Smooth muscle cell (in vitro differentiated cells): ENCODE measurements around the gene CCNYL1. TPM values are rescaled to one million over a fixed set of nuclear protein-coding genes. Genes with fewer than 3 reads are reported as not detected.
"Not testable (repeated sequence)": the region's sequence is repeated elsewhere in the genome, so short reads cannot be mapped to it uniquely, and the experiment has no call there.

ENCODE experiments used
- DNase-seq: peaks from one replicate; lab custom pipeline; 2025; ENCODE audit not compliant: unreplicated experiment; lab: John Stamatoyannopoulos, UW
- H2AFZ ChIP-seq: fragments of 200-600 bp; sonication (generic); 2 replicates; pipeline ENCODE4 v1.6.0; 2016; ENCODE audit warnings: antibody characterized with exemption, low read depth, mild to moderate bottlenecking
- H3F3A ChIP-seq: fragments of 200-600 bp; sonication (generic); 2 replicates; pipeline ENCODE4 v1.6.0; 2017; ENCODE audit warnings: antibody characterized with exemption, low read depth
- H3K27ac ChIP-seq: fragments of 200-600 bp; sonication (generic); 2 replicates; pipeline ENCODE4 v1.5.1; 2016; ENCODE audit warnings: low read depth, mild to moderate bottlenecking
- H3K27me3 ChIP-seq: fragments of 200-600 bp; sonication (generic); 2 replicates; pipeline ENCODE4 v1.6.1; 2016; ENCODE audit warnings: low read depth, mild to moderate bottlenecking
- H3K36me3 ChIP-seq: fragments of 200-600 bp; sonication (generic); 2 replicates; pipeline ENCODE4 v1.5.1; 2016; ENCODE audit warnings: low read depth
- H3K4me1 ChIP-seq: fragments of 200-600 bp; sonication (generic); 2 replicates; pipeline ENCODE4 v1.5.1; 2016; ENCODE audit warnings: low read depth
- H3K4me2 ChIP-seq: fragments of 200-600 bp; sonication (generic); 2 replicates; pipeline ENCODE4 v1.6.0; 2016; ENCODE audit warnings: mild to moderate bottlenecking
- H3K4me3 ChIP-seq: fragments of 200-600 bp; sonication (generic); 2 replicates; pipeline ENCODE4 v1.5.1; 2016; ENCODE audit warnings: mild to moderate bottlenecking
- H3K79me2 ChIP-seq: fragments of 200-600 bp; sonication (generic); 2 replicates; pipeline ENCODE4 v1.6.0; 2016; ENCODE audit warnings: low read depth, mild to moderate bottlenecking
- H3K9ac ChIP-seq: fragments of 200-600 bp; sonication (generic); 2 replicates; pipeline ENCODE4 v1.6.0; 2016; ENCODE audit warnings: low read depth
- H3K9me3 ChIP-seq: fragments of 200-600 bp; sonication (generic); replicated peaks from 2 replicates; pipeline ENCODE4 v1.5.1; 2016; ENCODE audit warnings: low read depth
- H4K20me1 ChIP-seq: fragments of 200-600 bp; sonication (generic); 2 replicates; pipeline ENCODE4 v1.6.0; 2016; ENCODE audit warnings: low read depth
- WGBS: methylation state at CpG from one replicate; pipeline ENCODE4 v1.1.7; 2016; ENCODE audit warnings: low lambda C conversion rate; 5-methylcytosine and 5-hydroxymethylcytosine counted together
- polyA plus RNA-seq: library from polyadenylated mRNA; unstranded; fragments of >200 nt; fragmentation: Nextera tagmentation; extraction: Ambion mirVana; gene quantifications from 2 replicates; pipeline ENCODE4 v1.2.1, GENCODE V29; 2016
- total RNA-seq: library from RNA; depleted of rRNA; stranded (reverse); fragments of >200 nt; gene quantifications from 2 replicates; pipeline ENCODE4 v1.2.3, GENCODE V29; 2014
- TF ChIP-seq, protein P1 (sequence below): fragments of 200-600 bp; sonication (generic); IDR thresholded peaks from 2 replicates; pipeline ENCODE4 v1.5.1; 2017; ENCODE audit warnings: borderline replicate concordance, mild to moderate bottlenecking, antibody characterized with exemption; ENCODE audit not compliant: insufficient read depth, poor library complexity, severe bottlenecking

The CCNYL1 gene
- total and polyA plus RNA-seq, 2 experiments from 2014 or later: 7.2 to 15.1 TPM

- no peaks in the 10 kb centered on the region for H3K9me3 ChIP-seq
- peaks cover 3% of the 10 kb centered on the region for H3F3A ChIP-seq
- H3K9ac ChIP-seq: no peak overlapping the region
- no peaks in the 10 kb centered on the region for H4K20me1 ChIP-seq
- no peaks in the 10 kb centered on the region for H3K79me2 ChIP-seq
- no peaks in the 10 kb centered on the region for H3K4me1 ChIP-seq
- no peak overlapping the region for H2AFZ ChIP-seq
- DNase-seq: no peak
- no peaks in the 10 kb centered on the region for H3K36me3 ChIP-seq
- no peaks in the 10 kb centered on the region for H3K27me3 ChIP-seq
- H3K27ac ChIP-seq: peak overlapping the region; percentile 66
- no peak overlapping the region for H3K4me3 ChIP-seq
- peak overlapping the region; percentile 59 for H3K4me2 ChIP-seq
- TF ChIP-seq, protein P1, sequence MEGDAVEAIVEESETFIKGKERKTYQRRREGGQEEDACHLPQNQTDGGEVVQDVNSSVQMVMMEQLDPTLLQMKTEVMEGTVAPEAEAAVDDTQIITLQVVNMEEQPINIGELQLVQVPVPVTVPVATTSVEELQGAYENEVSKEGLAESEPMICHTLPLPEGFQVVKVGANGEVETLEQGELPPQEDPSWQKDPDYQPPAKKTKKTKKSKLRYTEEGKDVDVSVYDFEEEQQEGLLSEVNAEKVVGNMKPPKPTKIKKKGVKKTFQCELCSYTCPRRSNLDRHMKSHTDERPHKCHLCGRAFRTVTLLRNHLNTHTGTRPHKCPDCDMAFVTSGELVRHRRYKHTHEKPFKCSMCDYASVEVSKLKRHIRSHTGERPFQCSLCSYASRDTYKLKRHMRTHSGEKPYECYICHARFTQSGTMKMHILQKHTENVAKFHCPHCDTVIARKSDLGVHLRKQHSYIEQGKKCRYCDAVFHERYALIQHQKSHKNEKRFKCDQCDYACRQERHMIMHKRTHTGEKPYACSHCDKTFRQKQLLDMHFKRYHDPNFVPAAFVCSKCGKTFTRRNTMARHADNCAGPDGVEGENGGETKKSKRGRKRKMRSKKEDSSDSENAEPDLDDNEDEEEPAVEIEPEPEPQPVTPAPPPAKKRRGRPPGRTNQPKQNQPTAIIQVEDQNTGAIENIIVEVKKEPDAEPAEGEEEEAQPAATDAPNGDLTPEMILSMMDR: no peak
- WGBS: 20% methylated on average over 3 of the region's 3 CpGs
Observed at GRCh38 chr2:207683879-207684627, 27.4 kb upstream of the CCNYL1 start.

DNA sequence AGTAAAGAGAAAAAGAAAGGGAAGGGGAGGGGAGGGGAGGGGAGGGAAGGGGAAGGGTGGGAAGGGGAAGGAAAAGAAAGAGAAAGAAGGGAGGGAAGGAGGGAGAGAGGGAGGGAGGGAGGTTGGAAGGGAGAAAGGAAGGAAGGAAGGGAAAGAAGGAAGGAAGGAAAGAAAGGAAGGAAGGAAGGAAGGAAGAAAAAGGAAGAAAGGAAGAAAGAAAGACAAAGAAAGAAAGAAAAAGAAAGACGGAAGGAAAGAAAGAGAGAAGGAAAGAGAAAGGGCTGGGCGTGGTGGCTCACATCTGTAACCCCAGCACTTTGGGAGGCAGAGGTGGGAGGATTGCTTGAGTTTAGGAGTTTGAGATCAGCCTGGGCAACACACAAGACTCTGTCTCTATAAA, 24.6 kb upstream of the CCNYL1 start:
- Histone ChIP-seq H3K9me3 (no peaks in the 10 kb centered on the region), H3K9ac (no peak overlapping the region), H3K27ac (no peak overlapping the region), H2AFZ (no peak overlapping the region), H3K4me1 (no peaks in the 10 kb centered on the region), H3F3A (peaks cover 3% of the 10 kb centered on the region), H3K27me3 (no peaks in the 10 kb centered on the region), H3K4me2 (no peak overlapping the region), H3K4me3 (no peak overlapping the region), H4K20me1 (no peaks in the 10 kb centered on the region), H3K79me2 (no peaks in the 10 kb centered on the region), H3K36me3 (no peaks in the 10 kb centered on the region)
- no peak for DNase-seq
- TF ChIP-seq, protein P1: no peak
- WGBS: 60% methylated on average over 2 of the region's 2 CpGs

DNA sequence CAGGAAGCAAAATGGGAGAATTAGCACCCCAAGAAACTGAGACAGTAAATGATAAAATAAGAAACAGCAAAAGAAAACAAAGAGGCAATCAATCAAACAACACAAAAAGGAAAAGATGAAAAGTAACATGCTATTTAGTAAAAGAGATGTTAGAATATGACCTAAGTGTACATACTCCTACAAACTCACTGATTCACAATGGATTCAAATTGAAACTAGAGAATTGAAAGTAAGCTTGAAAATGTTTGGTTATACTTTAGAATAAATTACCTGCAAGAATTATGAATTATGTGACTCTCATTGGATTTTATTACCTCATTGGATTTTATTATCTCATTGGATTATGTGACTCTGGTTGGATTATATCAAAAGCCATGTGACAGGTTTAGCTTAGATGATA, 22.8 kb upstream of the CCNYL1 start:
- Histone ChIP-seq H4K20me1 (no peaks in the 10 kb centered on the region), H2AFZ (no peak overlapping the region), H3K4me3 (no peak overlapping the region), H3K36me3 (no peaks in the 10 kb centered on the region), H3K27me3 (no peaks in the 10 kb centered on the region), H3F3A (peaks cover 3% of the 10 kb centered on the region), H3K27ac (no peak overlapping the region), H3K9ac (no peak overlapping the region), H3K79me2 (no peaks in the 10 kb centered on the region), H3K4me1 (no peaks in the 10 kb centered on the region), H3K9me3 (no peaks in the 10 kb centered on the region), H3K4me2 (no peak overlapping the region)
- no peak for DNase-seq
- TF ChIP-seq, protein P1: no peak

DNA sequence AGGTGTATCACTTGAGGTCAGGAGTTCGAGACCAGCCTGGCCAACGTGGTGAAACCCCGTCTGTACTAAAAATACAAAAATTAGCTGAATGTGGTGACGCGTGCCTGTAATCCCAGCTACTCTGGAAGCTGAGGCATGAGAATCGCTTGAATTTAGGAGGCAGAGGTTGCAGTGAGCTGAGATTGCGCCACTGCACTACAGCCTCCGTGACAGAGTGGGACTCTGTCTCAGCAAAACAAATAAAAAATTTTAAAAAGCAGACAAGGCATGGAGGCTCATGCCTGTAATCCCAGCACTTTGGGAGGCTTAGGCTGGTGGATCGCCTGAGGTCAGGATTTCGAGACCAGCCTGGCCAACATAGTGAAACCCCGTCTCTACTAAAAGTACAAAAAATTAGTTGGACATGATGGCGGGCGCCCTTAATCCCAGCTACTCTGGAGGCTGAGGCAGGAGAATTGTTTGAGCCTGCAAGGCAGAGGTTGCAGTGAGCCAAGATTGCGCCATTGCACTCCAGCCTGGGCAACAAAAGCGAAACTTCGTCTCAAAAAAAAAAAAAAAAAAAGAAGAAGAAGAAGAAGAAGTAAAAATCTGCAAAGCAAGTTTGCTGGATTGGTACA, 20.5 kb upstream of the CCNYL1 start:
- H3K36me3 ChIP-seq, H3F3A ChIP-seq, H3K27me3 ChIP-seq, H2AFZ ChIP-seq, H3K4me2 ChIP-seq, H3K9me3 ChIP-seq, H3K79me2 ChIP-seq, DNase-seq, H3K9ac ChIP-seq, H3K27ac ChIP-seq, H3K4me3 ChIP-seq, H3K4me1 ChIP-seq, H4K20me1 ChIP-seq: not testable (repeated sequence)
- 86% methylated on average over 15 of the region's 16 CpGs for WGBS
